ENCODE results near the gene REPS2. TPM values are rescaled to one million over a fixed set of nuclear protein-coding genes. Genes with fewer than 3 reads are reported as not detected.

REPS2 gene
- polyA plus RNA-seq (ENCODE audit: low read depth in 6 of 6), result 1 to 10 TPM in 5 of 6 donors, not detected in 1; 1.2 to 3.2 (median 2.2) TPM

- peaks cover 0 to 12% (median 3%) of the 10 kb centered on the region in 7 donors for H3K9me3 Mint-ChIP-seq
- peak within 1 kb of the TSS in 5 of 6 donors; percentile 60 to 70 (median 66) for H3K27ac Mint-ChIP-seq
- no peaks in the 10 kb centered on the region for H3K27me3 Mint-ChIP-seq
- H3K4me1 Mint-ChIP-seq, result peaks cover 0 to 6% (median 3%) of the 10 kb centered on the region in 3 donors
- H3K36me3 Mint-ChIP-seq, result no peaks in the 10 kb centered on the region
- DNase-seq (peak; percentile 71), ATAC-seq (ENCODE audit: low read depth in 2 of 2) (peak; percentile 92)
- H3K4me3 Mint-ChIP-seq, result peak within 1 kb of the TSS; percentile 82 to 93 (median 90)
Measured at GRCh38 chrX:16946361-16946964, at the start of gene REPS2. Gene REPS2 (plus strand): TSS chrX:16946658. CDS start chrX:16946862, 204 bp downstream.

- Mint-ChIP-seq H3K4me3 (no peak overlapping the region), H3K36me3 (no peaks in the 10 kb centered on the region), H3K27ac (no peak overlapping the region), H3K9me3 (peaks cover 0 to 3% (median 0%) of the 10 kb centered on the region in 7 donors), H3K4me1 (peaks cover 4 to 5% (median 4%) of the 10 kb centered on the region in 3 donors), H3K27me3 (peaks cover 0 to 30% (median 0%) of the 10 kb centered on the region in 3 donors)
- no peak for ATAC-seq (ENCODE audit: low read depth in 2 of 2)
- no peak for DNase-seq
Measured at GRCh38 chrX:16897445-16897844, 49.0 kb upstream of the REPS2 start.

- DNase-seq (peak; percentile 11), ATAC-seq (ENCODE audit: low read depth in 2 of 2) (peak; percentile 55 to 67)
- peaks cover 0 to 17% (median 3%) of the 10 kb centered on the region in 3 donors for H3K4me1 Mint-ChIP-seq
- peaks cover 0 to 7% of the 10 kb centered on the region in 2 donors for H3K36me3 Mint-ChIP-seq
- H3K9me3 Mint-ChIP-seq, result peaks cover 0 to 8% (median 2%) of the 10 kb centered on the region in 7 donors
- H3K27ac Mint-ChIP-seq, result peak overlapping the region in 4 of 6 donors; percentile 5 to 68 (median 38)
- peak overlapping the region in 6 of 8 donors; percentile 7 to 76 (median 44) for H3K4me3 Mint-ChIP-seq
- peaks cover 0 to 17% (median 0%) of the 10 kb centered on the region in 3 donors for H3K27me3 Mint-ChIP-seq
Measured at GRCh38 chrX:16903274-16904022, 43.0 kb upstream of the REPS2 start.

- H3K9me3 Mint-ChIP-seq, result peaks cover 0 to 8% (median 0%) of the 10 kb centered on the region in 7 donors
- no peak overlapping the region for H3K4me3 Mint-ChIP-seq
- peaks cover 0 to 1% of the 10 kb centered on the region in 2 donors for H3K36me3 Mint-ChIP-seq
- H3K4me1 Mint-ChIP-seq, result no peaks in the 10 kb centered on the region
- peaks cover 0 to 1% (median 0%) of the 10 kb centered on the region in 3 donors for H3K27me3 Mint-ChIP-seq
- no peak overlapping the region for H3K27ac Mint-ChIP-seq
- DNase-seq (no peak), ATAC-seq (ENCODE audit: low read depth in 2 of 2) (no peak)
Measured at GRCh38 chrX:16910376-16910775, 36.1 kb upstream of the REPS2 start.

GRCh38 chrX:16914058-16914457 is 32.4 kb upstream of the REPS2 start:
- DNase-seq (no peak), ATAC-seq (ENCODE audit: low read depth in 2 of 2) (no peak)
- Mint-ChIP-seq H3K27ac (no peak overlapping the region), H3K36me3 (no peaks in the 10 kb centered on the region), H3K4me1 (peaks cover 0 to 1% (median 0%) of the 10 kb centered on the region in 3 donors), H3K9me3 (peaks cover 0 to 2% (median 0%) of the 10 kb centered on the region in 7 donors), H3K27me3 (no peaks in the 10 kb centered on the region), H3K4me3 (no peak overlapping the region)

GRCh38 chrX:16916561-16916960 is 29.9 kb upstream of the REPS2 start:
- no peak overlapping the region for H3K4me3 Mint-ChIP-seq
- H3K9me3 Mint-ChIP-seq, result peaks cover 0 to under 1% (median 0%) of the 10 kb centered on the region in 7 donors
- H3K27me3 Mint-ChIP-seq, result no peaks in the 10 kb centered on the region
- no peaks in the 10 kb centered on the region for H3K36me3 Mint-ChIP-seq
- ATAC-seq (ENCODE audit: low read depth in 2 of 2), result no peak
- DNase-seq, result no peak
- H3K27ac Mint-ChIP-seq, result no peak overlapping the region
- peaks cover 0 to 1% (median 0%) of the 10 kb centered on the region in 3 donors for H3K4me1 Mint-ChIP-seq

GRCh38 chrX:16917120-16917519 is 29.3 kb upstream of the REPS2 start:
- no peak for DNase-seq
- Mint-ChIP-seq H3K4me1 (peaks cover 0 to 1% (median 0%) of the 10 kb centered on the region in 3 donors), H3K27ac (no peak overlapping the region)

GRCh38 chrX:16918979-16919378 is 27.5 kb upstream of the REPS2 start:
- Mint-ChIP-seq H3K27me3 (no peaks in the 10 kb centered on the region), H3K4me1 (peaks cover 0 to 1% (median 0%) of the 10 kb centered on the region in 3 donors), H3K9me3 (peaks cover 0 to 4% (median 0%) of the 10 kb centered on the region in 7 donors), H3K4me3 (no peak overlapping the region), H3K36me3 (no peaks in the 10 kb centered on the region), H3K27ac (no peak overlapping the region)
- DNase-seq (no peak), ATAC-seq (ENCODE audit: low read depth in 2 of 2) (no peak)

More at GRCh38 chrX:16917120-16917519, 29.3 kb upstream of the REPS2 start:
- no peak for ATAC-seq (ENCODE audit: low read depth in 2 of 2)
- H3K36me3 Mint-ChIP-seq, result no peaks in the 10 kb centered on the region
- no peaks in the 10 kb centered on the region for H3K27me3 Mint-ChIP-seq
- H3K9me3 Mint-ChIP-seq, result peaks cover 0 to 2% (median 0%) of the 10 kb centered on the region in 7 donors
- no peak overlapping the region for H3K4me3 Mint-ChIP-seq

GRCh38 chrX:16920075-16920474 is 26.4 kb upstream of the REPS2 start:
- Mint-ChIP-seq H3K4me1 (peaks cover 0 to 1% (median 0%) of the 10 kb centered on the region in 3 donors), H3K4me3 (no peak overlapping the region), H3K27me3 (no peaks in the 10 kb centered on the region), H3K27ac (no peak overlapping the region), H3K9me3 (peaks cover 0 to 9% (median 3%) of the 10 kb centered on the region in 7 donors), H3K36me3 (peaks cover 0 to 4% of the 10 kb centered on the region in 2 donors)
- DNase-seq (no peak), ATAC-seq (ENCODE audit: low read depth in 2 of 2) (no peak)

GRCh38 chrX:16923157-16923556 is 23.3 kb upstream of the REPS2 start:
- no peak for ATAC-seq (ENCODE audit: low read depth in 2 of 2)
- no peak overlapping the region for H3K27ac Mint-ChIP-seq
- H3K4me3 Mint-ChIP-seq, result no peak overlapping the region

GRCh38 chrX:16924631-16925480 is 21.6 kb upstream of the REPS2 start:
- no peak overlapping the region for H3K27ac Mint-ChIP-seq

More at GRCh38 chrX:16923157-16923556, 23.3 kb upstream of the REPS2 start:
- no peak for DNase-seq
- Mint-ChIP-seq H3K36me3 (peaks cover 0 to 5% of the 10 kb centered on the region in 2 donors), H3K27me3 (peaks cover 0 to 8% (median 0%) of the 10 kb centered on the region in 3 donors), H3K9me3 (peaks cover 0 to 11% (median 3%) of the 10 kb centered on the region in 7 donors), H3K4me1 (no peaks in the 10 kb centered on the region)

GRCh38 chrX:16930392-16930791 is 16.1 kb upstream of the REPS2 start:
- H3K4me3 Mint-ChIP-seq, result no peak overlapping the region
- peaks cover 0 to 3% (median 0%) of the 10 kb centered on the region in 7 donors for H3K9me3 Mint-ChIP-seq
- no peaks in the 10 kb centered on the region for H3K36me3 Mint-ChIP-seq
- no peak for DNase-seq
- H3K4me1 Mint-ChIP-seq, result no peaks in the 10 kb centered on the region
- ATAC-seq (ENCODE audit: low read depth in 2 of 2), result no peak
- no peak overlapping the region for H3K27ac Mint-ChIP-seq
- H3K27me3 Mint-ChIP-seq, result peaks cover 0 to 19% (median 0%) of the 10 kb centered on the region in 3 donors

More at GRCh38 chrX:16924631-16925480, 21.6 kb upstream of the REPS2 start:
- DNase-seq (no peak), ATAC-seq (ENCODE audit: low read depth in 2 of 2) (no peak)
- Mint-ChIP-seq H3K27me3 (peaks cover 0 to 8% (median 0%) of the 10 kb centered on the region in 3 donors), H3K36me3 (peaks cover 0 to 5% of the 10 kb centered on the region in 2 donors), H3K4me3 (no peak overlapping the region), H3K9me3 (peaks cover 0 to 11% (median 3%) of the 10 kb centered on the region in 7 donors), H3K4me1 (no peaks in the 10 kb centered on the region)

GRCh38 chrX:16931371-16931770 is 15.1 kb upstream of the REPS2 start:
- H3K36me3 Mint-ChIP-seq, result peaks cover 0 to 4% of the 10 kb centered on the region in 2 donors
- DNase-seq (no peak), ATAC-seq (ENCODE audit: low read depth in 2 of 2) (no peak)
- peak overlapping the region in 1 of 6 donors; percentile 63 for H3K27ac Mint-ChIP-seq
- peaks cover 0 to 23% (median 0%) of the 10 kb centered on the region in 3 donors for H3K27me3 Mint-ChIP-seq
- H3K9me3 Mint-ChIP-seq, result peaks cover 0 to 3% (median 0%) of the 10 kb centered on the region in 7 donors
- H3K4me1 Mint-ChIP-seq, result no peaks in the 10 kb centered on the region
- no peak overlapping the region for H3K4me3 Mint-ChIP-seq
